Right lobe of liver (tissue), 6 donors: ENCODE results near the gene FLAD1. TPM values are rescaled to one million over a fixed set of nuclear protein-coding genes. Genes with fewer than 3 reads are reported as not detected.

ENCODE experiments used
- ATAC-seq, 4 donors: fragments of 200-7000 bp; cut with Tn5 transposase; one replicate each; pipeline ENCODE4 v1.9.1; 2020; ENCODE audit warnings: mild to moderate bottlenecking in 4 of 4, moderate library complexity in 4 of 4
- DNase-seq, 3 donors: peaks; one replicate each; pipeline ENCODE4 v3.0.0-alpha.2; 2020
- H3K27ac ChIP-seq, 3 donors: fragments of 200-600 bp; one replicate each; pipeline ENCODE4 v1.8.0; 2022
- H3K27me3 ChIP-seq, 2 donors: fragments of 200-600 bp; one replicate each; pipeline ENCODE4 v1.8.0; 2022
- H3K36me3 ChIP-seq, 4 donors: fragments of 200-600 bp; sonication (generic) in 1 of 4; one replicate each; pipeline versions ENCODE4 v1.5.1 to v1.8.0; 2017 to 2022; ENCODE audit warnings: control low read depth in 1 of 4
- H3K4me1 ChIP-seq, 4 donors: fragments of 200-600 bp; sonication (generic) in 1 of 4; one replicate each; pipeline versions ENCODE4 v1.5.1 to v1.8.0; 2017 to 2022; ENCODE audit warnings: control low read depth in 1 of 4
- H3K4me3 ChIP-seq, 3 donors: fragments of 200-600 bp; one replicate each; pipeline ENCODE4 v1.8.0; 2022
- H3K9me3 ChIP-seq, 4 donors: fragments of 200-600 bp; sonication (generic) in 1 of 4; one replicate each; pipeline versions ENCODE4 v1.5.1 to v1.8.0; 2017 to 2022; ENCODE audit warnings: control low read depth in 1 of 4
- POLR2A ChIP-seq: fragments of 450-650 bp; IDR thresholded peaks from one replicate; pipeline ENCODE4 v1.6.1; 2017; ENCODE audit warnings: antibody characterized with exemption, mild to moderate bottlenecking
- WGBS: methylation state at CpG from one replicate; pipeline ENCODE4 v1.1.6; 2018; ENCODE audit warnings: low coverage, low lambda C conversion rate; ENCODE audit not compliant: insufficient coverage; ENCODE audit errors: missing lambda C conversion rate; 5-methylcytosine and 5-hydroxymethylcytosine counted together
- intact Hi-C, 2 donors: fragments of 100-400 bp; cut with DNase I; formaldehyde crosslinking; loops; one replicate each; pipeline versions ENCODE4 v1.11.2 to v1.14.1; 2022
- total RNA-seq, 6 experiments: library from RNA; depleted of rRNA in 2 of 6; stranded (reverse); fragments of >200 nt in 2 of 6; fragmentation: NEBNext Ultra II Directional in 3 of 6; extraction: Animal tissue kit (Norgen Biotek cat#: 25700) in 3 of 6; gene quantifications; one replicate each; pipeline versions ENCODE4 v1.1.0 to v1.2.4, GENCODE V29; 2016 to 2023
- TF ChIP-seq, protein P1 (sequence below), 4 donors: fragments of 200-600 bp in 3 of 4; fragments of 450-650 bp in 1 of 4; IDR thresholded peaks; one replicate each; pipeline versions ENCODE4 v1.5.1 to v1.8.0; 2016 to 2022; ENCODE audit warnings: antibody characterized with exemption in 4 of 4, mild to moderate bottlenecking in 2 of 4
- donor health status: DM: no; HTN: yes; CAD: no.
- donor health status: DM: no; HTN: no; CAD: no.
- donor health status: DM: no; HTN: no; CAD: no.
- donor health status: DM: no; HTN: yes; CAD: no.
- donor health status: DM: no; HTN: yes; CAD: no.

FLAD1 gene
- total RNA-seq, 6 experiments from 2014 or later = 18.3 to 33.1 (median 24.6) TPM

DNA sequence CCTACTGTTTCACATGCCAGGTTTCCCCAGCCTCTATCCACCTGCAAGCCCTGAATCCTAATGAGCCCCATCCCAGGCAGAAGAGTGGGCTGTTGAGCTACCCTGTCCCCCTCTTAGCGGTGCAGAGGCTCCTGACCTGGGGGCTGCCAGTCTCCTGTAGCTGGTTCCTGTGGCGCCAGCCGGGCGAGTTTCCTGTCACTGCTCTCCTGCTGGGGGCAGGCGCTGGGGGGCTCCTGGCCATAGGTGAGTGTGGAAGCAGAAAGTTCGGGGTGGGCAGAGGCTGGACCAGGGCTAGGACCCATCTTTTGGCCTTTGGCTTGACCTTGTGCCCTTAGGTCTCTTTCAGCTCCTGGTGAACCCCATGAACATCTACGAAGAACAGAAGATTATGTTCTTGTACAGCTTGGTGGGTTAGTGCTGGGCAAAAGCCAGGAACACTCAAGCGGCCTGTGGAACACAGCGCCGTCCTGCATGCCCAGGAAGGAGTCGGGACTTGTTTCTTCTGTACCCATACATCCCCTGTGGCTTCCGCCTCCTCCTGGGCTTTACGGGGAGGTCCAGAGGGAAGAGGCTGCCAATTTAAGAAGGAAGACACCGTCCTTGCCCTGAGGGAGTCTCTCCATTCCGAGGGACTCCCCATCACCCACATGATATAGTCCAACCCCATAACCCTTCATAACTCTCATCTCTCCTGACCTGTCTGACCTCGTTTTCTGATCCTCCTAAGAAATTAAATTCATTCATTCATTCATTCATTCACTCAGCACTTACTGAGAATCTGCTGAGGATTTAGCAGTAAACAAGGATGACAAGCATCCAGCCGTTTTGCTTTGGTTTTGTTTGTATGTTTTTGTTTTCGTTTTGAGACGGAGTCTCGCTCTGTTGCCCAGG is 51.4 kb downstream of the FLAD1 start:
- no peak for DNase-seq
- intact Hi-C loops = no loop called here
- Histone ChIP-seq H3K36me3 (no peaks in the 10 kb centered on the region), H3K27me3 (no peaks in the 10 kb centered on the region), H3K9me3 (no peaks in the 10 kb centered on the region), H3K27ac (no peak overlapping the region), H3K4me1 (peaks cover 0 to 13% (median 4%) of the 10 kb centered on the region in 4 donors), H3K4me3 (no peak overlapping the region)
- ATAC-seq = no peak
- TF ChIP-seq, protein P1, sequence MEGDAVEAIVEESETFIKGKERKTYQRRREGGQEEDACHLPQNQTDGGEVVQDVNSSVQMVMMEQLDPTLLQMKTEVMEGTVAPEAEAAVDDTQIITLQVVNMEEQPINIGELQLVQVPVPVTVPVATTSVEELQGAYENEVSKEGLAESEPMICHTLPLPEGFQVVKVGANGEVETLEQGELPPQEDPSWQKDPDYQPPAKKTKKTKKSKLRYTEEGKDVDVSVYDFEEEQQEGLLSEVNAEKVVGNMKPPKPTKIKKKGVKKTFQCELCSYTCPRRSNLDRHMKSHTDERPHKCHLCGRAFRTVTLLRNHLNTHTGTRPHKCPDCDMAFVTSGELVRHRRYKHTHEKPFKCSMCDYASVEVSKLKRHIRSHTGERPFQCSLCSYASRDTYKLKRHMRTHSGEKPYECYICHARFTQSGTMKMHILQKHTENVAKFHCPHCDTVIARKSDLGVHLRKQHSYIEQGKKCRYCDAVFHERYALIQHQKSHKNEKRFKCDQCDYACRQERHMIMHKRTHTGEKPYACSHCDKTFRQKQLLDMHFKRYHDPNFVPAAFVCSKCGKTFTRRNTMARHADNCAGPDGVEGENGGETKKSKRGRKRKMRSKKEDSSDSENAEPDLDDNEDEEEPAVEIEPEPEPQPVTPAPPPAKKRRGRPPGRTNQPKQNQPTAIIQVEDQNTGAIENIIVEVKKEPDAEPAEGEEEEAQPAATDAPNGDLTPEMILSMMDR (IDR thresholded peaks at IDR 0.05) = no peak
- no peak for TF ChIP-seq POLR2A
- 80% methylated on average over 9 of the region's 20 CpGs for WGBS

DNA sequence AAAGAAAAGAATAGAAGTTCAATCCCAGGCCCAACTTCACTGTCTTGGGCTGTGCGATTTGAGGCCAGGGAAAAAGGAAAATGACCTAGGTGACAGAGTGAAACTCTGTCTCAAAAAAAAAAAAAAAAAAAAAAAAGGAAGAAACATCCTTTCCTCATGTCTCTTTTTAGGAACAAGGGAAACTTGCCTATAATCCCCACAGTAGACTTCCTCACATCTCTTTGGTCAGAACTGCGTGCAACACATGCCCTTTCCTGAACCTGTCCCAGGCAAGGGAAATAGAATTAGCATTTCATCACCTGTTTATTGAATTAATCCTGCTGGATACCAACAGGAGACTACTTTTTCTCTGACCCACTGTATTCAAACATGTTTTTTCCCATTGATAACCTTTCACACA is 52.8 kb downstream of the FLAD1 start:
- ATAC-seq (no peak), DNase-seq (no peak)
- Histone ChIP-seq H3K4me3 (no peak overlapping the region), H3K27ac (no peak overlapping the region), H3K27me3 (no peaks in the 10 kb centered on the region), H3K4me1 (peaks cover 0 to 14% (median 4%) of the 10 kb centered on the region in 4 donors), H3K36me3 (no peaks in the 10 kb centered on the region), H3K9me3 (no peaks in the 10 kb centered on the region)
- TF ChIP-seq POLR2A = no peak
- TF ChIP-seq, protein P1 (IDR thresholded peaks at IDR 0.05) = no peak
- WGBS = 50% methylated on average over 2 of the region's 2 CpGs
- intact Hi-C loops = no loop called here

DNA sequence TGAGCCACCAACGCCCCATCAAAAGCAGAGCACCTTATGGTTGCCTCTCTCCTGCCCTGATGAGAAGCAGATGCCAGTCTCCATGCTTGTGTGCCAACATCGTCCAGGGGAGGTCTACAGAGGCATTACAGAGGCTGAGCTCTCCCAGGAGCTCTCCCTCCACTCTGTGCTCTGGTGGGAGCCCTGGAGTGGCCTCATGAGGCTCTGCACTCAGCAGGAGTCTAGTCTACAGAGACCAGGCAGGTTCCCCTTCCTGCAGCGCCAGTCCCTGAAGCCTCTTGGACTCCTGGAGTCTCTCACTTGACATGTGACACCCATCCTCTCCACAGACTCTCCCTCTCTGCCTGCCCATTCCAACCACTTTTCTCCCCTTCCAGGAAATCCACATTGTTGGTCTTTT is 53.9 kb downstream of the FLAD1 start:
- H3K4me1 ChIP-seq = peaks cover 0 to 14% (median 4%) of the 10 kb centered on the region in 4 donors
- TF ChIP-seq, protein P1 (IDR thresholded peaks at IDR 0.05) = no peak
- TF ChIP-seq POLR2A = no peak
- intact Hi-C loops = no loop called here
- ATAC-seq = no peak
- H3K27ac ChIP-seq = no peak overlapping the region
- no peaks in the 10 kb centered on the region for H3K27me3 ChIP-seq
- DNase-seq = no peak
- no peaks in the 10 kb centered on the region for H3K9me3 ChIP-seq
- H3K4me3 ChIP-seq = no peak overlapping the region
- H3K36me3 ChIP-seq = no peaks in the 10 kb centered on the region
- WGBS = 80% methylated on average over 1 of the region's 3 CpGs

DNA sequence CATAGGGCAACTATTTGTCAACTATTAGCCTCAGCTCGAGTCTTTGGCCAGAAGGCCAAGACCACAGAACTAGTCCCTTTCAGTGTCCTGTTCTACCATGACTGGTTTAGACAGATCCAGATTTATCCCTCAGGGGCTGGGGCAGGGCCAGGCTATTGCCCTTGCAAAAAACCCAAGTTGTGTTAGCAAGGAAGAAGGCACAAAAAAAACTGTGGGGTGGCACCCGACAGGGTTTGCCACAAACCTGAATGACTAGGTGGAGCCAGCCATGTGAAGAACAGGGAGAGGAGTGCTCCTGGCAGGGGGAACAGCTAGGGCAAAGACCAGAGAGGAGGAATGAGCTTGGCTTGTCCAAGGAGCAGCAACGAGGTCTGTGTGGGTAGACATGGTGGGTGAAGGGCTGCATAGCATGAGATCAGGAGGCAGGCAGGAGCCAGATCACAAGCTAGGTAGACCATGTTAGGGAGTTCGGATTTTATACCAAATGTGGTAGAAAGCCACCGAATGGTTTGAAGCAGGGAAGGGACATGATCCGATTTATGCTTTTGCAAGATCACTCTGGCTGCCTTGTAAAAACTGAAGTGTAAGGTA is 54.8 kb downstream of the FLAD1 start:
- intact Hi-C loops = no loop called here
- Histone ChIP-seq H3K4me1 (peaks cover 0 to 14% (median 4%) of the 10 kb centered on the region in 4 donors), H3K27me3 (no peaks in the 10 kb centered on the region), H3K9me3 (no peaks in the 10 kb centered on the region), H3K36me3 (no peaks in the 10 kb centered on the region), H3K4me3 (no peak overlapping the region), H3K27ac (no peak overlapping the region)
- 79% methylated on average over 6 of the region's 6 CpGs for WGBS
- no peak for DNase-seq
- TF ChIP-seq, protein P1 (IDR thresholded peaks at IDR 0.05) = no peak
- TF ChIP-seq POLR2A = no peak
- no peak for ATAC-seq
